Measurements from ENCODE around the gene NALCN. TPM values are rescaled to one million over a fixed set of nuclear protein-coding genes. Genes with fewer than 3 reads are reported as not detected.

NALCN gene
- total RNA-seq, 1 donor, result 11.2 TPM

DNA sequence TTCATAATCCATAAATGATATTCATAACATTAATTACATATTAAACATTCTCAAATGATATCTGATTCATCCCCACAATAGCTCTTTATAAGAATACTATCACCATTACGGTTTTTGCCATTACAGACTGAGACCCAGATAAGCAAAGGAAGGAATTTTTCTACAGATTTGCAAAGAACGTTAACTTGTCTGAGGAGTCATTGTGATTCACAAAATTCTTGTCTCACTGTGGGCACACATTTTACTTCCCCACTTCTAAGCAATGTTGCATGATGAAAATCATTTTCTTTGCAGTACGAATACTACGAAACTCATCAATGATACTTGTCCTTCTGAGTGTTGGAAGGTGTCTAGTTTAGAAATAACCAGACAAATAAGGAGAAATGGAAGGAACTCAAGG is 70.1 kb downstream of the NALCN start:
- H3K4me3 ChIP-seq (ENCODE audit: insufficient read depth, low read length), result no peak overlapping the region
- peak overlapping the region; percentile 82 for H3K27ac ChIP-seq (ENCODE audit: low read depth, low read length)
- TF ChIP-seq, protein P1, sequence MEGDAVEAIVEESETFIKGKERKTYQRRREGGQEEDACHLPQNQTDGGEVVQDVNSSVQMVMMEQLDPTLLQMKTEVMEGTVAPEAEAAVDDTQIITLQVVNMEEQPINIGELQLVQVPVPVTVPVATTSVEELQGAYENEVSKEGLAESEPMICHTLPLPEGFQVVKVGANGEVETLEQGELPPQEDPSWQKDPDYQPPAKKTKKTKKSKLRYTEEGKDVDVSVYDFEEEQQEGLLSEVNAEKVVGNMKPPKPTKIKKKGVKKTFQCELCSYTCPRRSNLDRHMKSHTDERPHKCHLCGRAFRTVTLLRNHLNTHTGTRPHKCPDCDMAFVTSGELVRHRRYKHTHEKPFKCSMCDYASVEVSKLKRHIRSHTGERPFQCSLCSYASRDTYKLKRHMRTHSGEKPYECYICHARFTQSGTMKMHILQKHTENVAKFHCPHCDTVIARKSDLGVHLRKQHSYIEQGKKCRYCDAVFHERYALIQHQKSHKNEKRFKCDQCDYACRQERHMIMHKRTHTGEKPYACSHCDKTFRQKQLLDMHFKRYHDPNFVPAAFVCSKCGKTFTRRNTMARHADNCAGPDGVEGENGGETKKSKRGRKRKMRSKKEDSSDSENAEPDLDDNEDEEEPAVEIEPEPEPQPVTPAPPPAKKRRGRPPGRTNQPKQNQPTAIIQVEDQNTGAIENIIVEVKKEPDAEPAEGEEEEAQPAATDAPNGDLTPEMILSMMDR (IDR thresholded peaks at IDR 0.05; ENCODE audit: extremely low read depth, low read depth, low read length), result no peak
- H4K20me1 ChIP-seq (ENCODE audit: insufficient read depth, low read length), result no peaks in the 10 kb centered on the region
- no peaks in the 10 kb centered on the region for H3K36me3 ChIP-seq (ENCODE audit: insufficient read depth, low read length)
- H3K79me2 ChIP-seq (ENCODE audit: insufficient read depth, low read length), result no peaks in the 10 kb centered on the region
- H3K4me1 ChIP-seq (ENCODE audit: insufficient read depth, low read length), result peaks cover 33% of the 10 kb centered on the region
- H2AFZ ChIP-seq (ENCODE audit: low read length), result no peak overlapping the region
- no peak for DNase-seq (ENCODE audit: insufficient read length, low spot score, missing footprints)
- H3K9me3 ChIP-seq (ENCODE audit: low read depth, low read length), result no peaks in the 10 kb centered on the region
- H3K27me3 ChIP-seq (ENCODE audit: insufficient read depth, low read length), result no peaks in the 10 kb centered on the region
- H3K4me2 ChIP-seq (ENCODE audit: insufficient read depth, low read length), result peak overlapping the region; percentile 25

DNA sequence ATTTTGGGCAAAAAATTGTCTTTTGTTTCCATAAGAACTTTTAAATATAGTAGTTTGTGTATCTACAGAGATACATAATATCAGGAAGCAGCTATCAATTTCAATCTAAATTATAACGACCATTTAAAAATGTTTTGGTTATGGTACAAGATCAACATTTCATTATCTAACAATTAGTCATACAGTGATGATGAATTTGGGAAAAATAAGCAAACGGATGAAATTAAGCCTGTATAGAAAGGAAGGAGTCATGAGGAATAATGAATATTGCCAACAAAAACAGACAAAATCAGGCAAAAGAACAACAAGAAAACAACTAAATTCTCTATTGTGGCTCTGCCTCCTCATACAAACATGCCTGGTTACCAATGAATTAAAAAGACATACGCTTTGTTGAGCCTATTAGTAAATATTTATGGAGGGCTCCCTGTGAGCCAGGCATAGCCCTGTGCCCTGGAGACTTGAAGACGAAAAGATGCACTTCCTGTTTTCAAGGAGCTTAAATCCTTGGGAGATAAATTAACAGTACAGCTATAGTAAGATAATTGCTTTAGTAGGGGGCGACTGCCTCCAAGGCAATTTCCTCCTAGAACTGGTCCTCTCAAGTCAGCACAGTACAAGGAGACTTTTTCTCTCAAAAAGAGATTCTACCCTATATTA is 73.0 kb downstream of the NALCN start:
- H3K27me3 ChIP-seq (ENCODE audit: insufficient read depth, low read length), result no peaks in the 10 kb centered on the region
- no peak for DNase-seq (ENCODE audit: insufficient read length, low spot score, missing footprints)
- peak overlapping the region; percentile 43 for H3K27ac ChIP-seq (ENCODE audit: low read depth, low read length)
- H3K4me2 ChIP-seq (ENCODE audit: insufficient read depth, low read length), result peak overlapping the region; percentile 22
- H3K4me3 ChIP-seq (ENCODE audit: insufficient read depth, low read length), result no peak overlapping the region
- H3K9me3 ChIP-seq (ENCODE audit: low read depth, low read length), result no peaks in the 10 kb centered on the region
- peak overlapping the region; percentile 20 for H2AFZ ChIP-seq (ENCODE audit: low read length)
- TF ChIP-seq, protein P1 (IDR thresholded peaks at IDR 0.05; ENCODE audit: extremely low read depth, low read depth, low read length), result no peak
- H3K79me2 ChIP-seq (ENCODE audit: insufficient read depth, low read length), result no peaks in the 10 kb centered on the region
- no peaks in the 10 kb centered on the region for H3K36me3 ChIP-seq (ENCODE audit: insufficient read depth, low read length)
- peaks cover 42% of the 10 kb centered on the region for H3K4me1 ChIP-seq (ENCODE audit: insufficient read depth, low read length)
- no peaks in the 10 kb centered on the region for H4K20me1 ChIP-seq (ENCODE audit: insufficient read depth, low read length)

DNA sequence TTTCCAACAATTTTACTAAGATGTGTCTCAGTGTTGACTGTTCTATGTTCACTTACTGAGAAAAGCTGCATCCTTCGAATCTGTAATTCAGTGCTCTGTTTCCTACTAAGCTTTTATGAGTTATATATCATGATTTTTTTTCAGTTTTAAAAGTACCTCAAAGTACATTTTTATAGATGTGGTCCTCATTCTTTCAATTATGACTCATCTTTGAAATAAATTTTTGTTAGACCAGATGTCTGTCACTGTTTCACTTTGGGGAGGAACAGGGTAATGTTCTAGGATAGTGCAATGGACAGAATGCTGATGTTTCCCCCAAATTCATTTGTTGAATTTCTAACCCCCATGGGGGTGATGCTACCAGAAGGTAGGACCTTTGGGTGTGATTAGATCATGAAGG is 74.8 kb downstream of the NALCN start:
- Histone ChIP-seq H3K4me1 (ENCODE audit: insufficient read depth, low read length) (peaks cover 29% of the 10 kb centered on the region), H3K9me3 (ENCODE audit: low read depth, low read length) (no peaks in the 10 kb centered on the region), H2AFZ (ENCODE audit: low read length) (no peak overlapping the region), H3K27ac (ENCODE audit: low read depth, low read length) (peak overlapping the region; percentile 50), H3K79me2 (ENCODE audit: insufficient read depth, low read length) (no peaks in the 10 kb centered on the region), H3K4me3 (ENCODE audit: insufficient read depth, low read length) (no peak overlapping the region), H3K36me3 (ENCODE audit: insufficient read depth, low read length) (no peaks in the 10 kb centered on the region), H4K20me1 (ENCODE audit: insufficient read depth, low read length) (no peaks in the 10 kb centered on the region), H3K4me2 (ENCODE audit: insufficient read depth, low read length) (peak overlapping the region; percentile 14), H3K27me3 (ENCODE audit: insufficient read depth, low read length) (no peaks in the 10 kb centered on the region)
- DNase-seq (ENCODE audit: insufficient read length, low spot score, missing footprints), result no peak
- TF ChIP-seq, protein P1 (IDR thresholded peaks at IDR 0.05; ENCODE audit: extremely low read depth, low read depth, low read length), result no peak

DNA sequence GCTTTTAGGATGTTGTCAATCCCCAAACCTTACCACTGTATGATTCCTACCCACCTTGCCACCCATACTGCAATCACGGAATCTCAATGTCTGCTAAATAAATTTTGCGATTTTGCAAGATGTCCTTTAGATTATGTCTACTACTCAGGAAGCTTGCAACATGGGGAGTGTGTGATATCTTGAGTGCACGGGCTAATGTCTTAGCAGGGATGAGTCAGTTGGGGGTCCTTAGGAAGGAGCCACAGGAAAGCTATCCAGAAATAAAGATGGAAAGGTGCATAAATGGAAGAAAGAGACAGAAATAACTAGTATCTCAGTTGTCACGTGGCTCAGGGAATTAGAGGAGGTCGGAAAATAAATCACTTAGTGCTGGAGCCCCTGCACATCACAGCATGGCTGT is 77.1 kb downstream of the NALCN start:
- no peaks in the 10 kb centered on the region for H3K9me3 ChIP-seq (ENCODE audit: low read depth, low read length)
- H3K27ac ChIP-seq (ENCODE audit: low read depth, low read length), result no peak overlapping the region
- no peaks in the 10 kb centered on the region for H4K20me1 ChIP-seq (ENCODE audit: insufficient read depth, low read length)
- no peak overlapping the region for H3K4me2 ChIP-seq (ENCODE audit: insufficient read depth, low read length)
- H3K36me3 ChIP-seq (ENCODE audit: insufficient read depth, low read length), result no peaks in the 10 kb centered on the region
- H3K27me3 ChIP-seq (ENCODE audit: insufficient read depth, low read length), result no peaks in the 10 kb centered on the region
- no peak overlapping the region for H2AFZ ChIP-seq (ENCODE audit: low read length)
- no peak overlapping the region for H3K4me3 ChIP-seq (ENCODE audit: insufficient read depth, low read length)
- TF ChIP-seq, protein P1 (IDR thresholded peaks at IDR 0.05; ENCODE audit: extremely low read depth, low read depth, low read length), result no peak
- H3K79me2 ChIP-seq (ENCODE audit: insufficient read depth, low read length), result no peaks in the 10 kb centered on the region
- H3K4me1 ChIP-seq (ENCODE audit: insufficient read depth, low read length), result peaks cover 24% of the 10 kb centered on the region
- DNase-seq (ENCODE audit: insufficient read length, low spot score, missing footprints), result no peak

All from osteoblast (primary cell).